Thymus (tissue), 11 donors: Measurements from ENCODE around the gene GAL3ST2. TPM values are rescaled to one million over a fixed set of nuclear protein-coding genes. Genes with fewer than 3 reads are reported as not detected.
"Not testable (repeated sequence)": the region's sequence is repeated elsewhere in the genome, so short reads cannot be mapped to it uniquely, and the experiment has no call there.

Experiments
- DNase-seq, 9 donors: peaks; one replicate each; pipeline ENCODE4 v3.0.0-alpha.2; 2013; ENCODE audit warnings: low spot score in 9 of 9, low read depth in 6 of 9, missing footprints in 1 of 9
- H3K27ac ChIP-seq, 2 donors: one replicate each; pipeline ENCODE4 v1.5.1; 2013; ENCODE audit warnings: control low read depth in 1 of 2, low read depth in 1 of 2, low read length in 1 of 2, mild to moderate bottlenecking in 1 of 2, moderate library complexity in 1 of 2
- H3K27me3 ChIP-seq, 2 donors: one replicate each; pipeline ENCODE4 v1.5.1; 2013; ENCODE audit warnings: low read length in 1 of 2; ENCODE audit not compliant: control insufficient read depth in 2 of 2, insufficient read depth in 1 of 2
- H3K36me3 ChIP-seq, 2 donors: one replicate each; pipeline ENCODE4 v1.5.1; 2013; ENCODE audit warnings: low read length in 1 of 2, mild to moderate bottlenecking in 1 of 2, moderate library complexity in 1 of 2; ENCODE audit not compliant: control insufficient read depth in 2 of 2, insufficient read depth in 2 of 2
- H3K4me1 ChIP-seq, 2 donors: one replicate each; pipeline ENCODE4 v1.5.1; 2013; ENCODE audit warnings: low read length in 2 of 2; ENCODE audit not compliant: control insufficient read depth in 2 of 2, insufficient read depth in 2 of 2
- H3K4me3 ChIP-seq, 2 donors: one replicate each; pipeline ENCODE4 v1.5.1; 2013; ENCODE audit warnings: low read length in 2 of 2, control low read depth in 1 of 2, mild to moderate bottlenecking in 1 of 2
- H3K9me3 ChIP-seq, 2 donors: one replicate each; pipeline ENCODE4 v1.5.1; 2013; ENCODE audit warnings: low read length in 1 of 2, mild to moderate bottlenecking in 1 of 2; ENCODE audit not compliant: control insufficient read depth in 2 of 2, insufficient read depth in 1 of 2
- WGBS: extraction: QIAGEN DNeasy Blood & Tissue Kit; methylation state at CpG from one replicate; pipeline ENCODE4 v1.1.7; 2013; 5-methylcytosine and 5-hydroxymethylcytosine counted together
- polyA plus RNA-seq: library from polyadenylated mRNA; stranded (reverse); fragments of 200-250 nt; gene quantifications from one replicate; pipeline ENCODE4 v1.2.3, GENCODE V29; 2013
- total RNA-seq: library from RNA; stranded (reverse); fragments of 120-200 nt; gene quantifications from one replicate; pipeline ENCODE4 v1.2.4, GENCODE V29; 2013
- donor health status: healthy.

Gene GAL3ST2
- total and polyA plus RNA-seq, 2 donors = 0.02 to 0.09 TPM

GRCh38 chr2:241777686-241778627 lies 1.3 kb downstream of the GAL3ST2 start:
- Histone ChIP-seq H3K36me3 (no peaks in the 10 kb centered on the region), H3K27me3 (no peaks in the 10 kb centered on the region), H3K4me3 (no peak overlapping the region), H3K4me1 (peaks cover 0 to 6% of the 10 kb centered on the region in 2 donors), H3K27ac (no peak overlapping the region), H3K9me3 (peaks cover 0 to 5% of the 10 kb centered on the region in 2 donors)
- WGBS = 88% methylated on average over 21 of the region's 21 CpGs
- no peak for DNase-seq

DNA sequence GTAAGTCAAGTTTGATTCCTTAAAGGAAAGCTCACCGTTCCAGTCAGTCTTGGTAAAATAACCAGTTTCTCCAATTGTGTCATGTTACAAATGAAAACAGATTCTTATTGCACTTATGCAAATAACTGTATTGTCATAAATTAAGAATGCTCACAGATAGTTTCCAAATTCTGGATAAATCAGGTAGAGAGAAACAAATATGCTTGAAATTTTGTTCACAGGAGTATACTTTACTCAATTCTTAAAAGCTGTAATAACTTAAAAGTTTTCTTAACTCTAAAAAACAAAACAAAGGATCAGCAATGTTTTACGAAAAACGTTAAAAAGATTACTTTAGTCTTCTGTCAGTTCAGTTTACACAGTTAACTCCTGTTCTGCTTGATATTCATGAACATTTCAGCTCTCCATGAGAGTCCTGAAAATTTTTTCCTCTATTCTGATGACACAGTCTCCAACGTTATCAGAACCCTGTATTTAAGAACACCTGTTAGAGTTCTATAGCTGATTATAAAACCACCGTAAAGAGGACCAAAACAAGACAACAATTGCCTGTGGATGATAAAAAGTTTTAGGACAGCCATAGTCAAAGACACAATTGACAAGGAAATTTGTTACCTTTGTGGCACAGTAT lies 4.4 kb downstream of the GAL3ST2 start:
- peaks cover 0 to 5% of the 10 kb centered on the region in 2 donors for H3K9me3 ChIP-seq
- H3K27me3 ChIP-seq = no peaks in the 10 kb centered on the region
- no peak for DNase-seq
- no peak overlapping the region for H3K27ac ChIP-seq
- H3K4me3 ChIP-seq = no peak overlapping the region
- no peaks in the 10 kb centered on the region for H3K4me1 ChIP-seq
- no peaks in the 10 kb centered on the region for H3K36me3 ChIP-seq
- 92% methylated on average over 5 of the region's 5 CpGs for WGBS

DNA sequence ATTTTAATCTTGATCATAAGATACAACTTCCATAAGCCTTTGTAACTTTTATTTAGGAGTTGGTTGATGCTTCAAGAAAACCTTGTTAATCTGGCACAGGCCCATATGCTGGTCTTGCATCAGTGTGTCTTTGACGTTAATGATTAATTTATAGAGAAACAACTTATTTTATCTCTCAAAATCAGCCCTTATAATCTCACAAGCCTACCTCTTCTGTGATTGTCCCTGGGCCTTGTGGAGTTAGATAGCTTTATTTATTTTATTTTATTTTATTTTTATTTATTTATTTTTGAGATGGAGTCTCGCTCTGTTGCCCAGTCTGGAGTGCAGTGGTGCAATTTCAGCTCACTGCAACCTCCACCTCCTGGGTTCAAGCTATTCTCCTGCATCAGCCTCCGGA lies 5.4 kb downstream of the GAL3ST2 start:
- not testable (repeated sequence) for H3K4me1 ChIP-seq, H3K36me3 ChIP-seq, H3K27me3 ChIP-seq, H3K4me3 ChIP-seq, H3K9me3 ChIP-seq, H3K27ac ChIP-seq, DNase-seq
- 96% methylated on average over 3 of the region's 3 CpGs for WGBS

GRCh38 chr2:241788135-241788534 lies 11.5 kb downstream of the GAL3ST2 start:
- Histone ChIP-seq H3K36me3 (no peaks in the 10 kb centered on the region), H3K4me1 (no peaks in the 10 kb centered on the region), H3K9me3 (no peaks in the 10 kb centered on the region), H3K27me3 (no peaks in the 10 kb centered on the region), H3K27ac (peak overlapping the region in 1 of 2 donors; percentile 15), H3K4me3 (no peak overlapping the region)
- DNase-seq = no peak
- WGBS = 88% methylated on average over 4 of the region's 4 CpGs

- no peak for DNase-seq
- WGBS = 59% methylated on average over 3 of the region's 3 CpGs
Measured at GRCh38 chr2:241788572-241788971, 11.9 kb downstream of the GAL3ST2 start.

DNA sequence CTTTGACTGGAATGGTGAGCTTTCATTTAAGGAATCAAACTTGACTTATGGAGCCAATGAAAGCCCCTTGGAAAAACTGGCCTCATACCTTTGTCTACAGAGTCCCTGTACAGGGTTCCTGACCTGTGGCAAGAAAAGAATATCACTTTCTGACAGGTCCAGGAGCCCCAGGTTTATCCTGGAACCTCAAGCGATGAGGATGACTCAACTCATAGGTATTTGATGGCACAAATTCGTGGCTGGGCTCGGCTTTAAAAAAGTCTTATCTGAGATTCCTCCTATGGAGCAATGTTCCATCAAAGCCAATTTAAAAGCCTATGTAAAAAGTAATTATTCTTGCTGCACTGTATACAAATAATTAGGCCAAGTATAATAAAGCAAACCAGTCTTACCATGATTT lies 14.8 kb downstream of the GAL3ST2 start:
- H3K9me3 ChIP-seq, H3K4me1 ChIP-seq, H3K36me3 ChIP-seq, H3K27ac ChIP-seq, H3K4me3 ChIP-seq, DNase-seq, H3K27me3 ChIP-seq: not testable (repeated sequence)
- 95% methylated on average over 3 of the region's 3 CpGs for WGBS

More at GRCh38 chr2:241788572-241788971, 11.9 kb downstream of the GAL3ST2 start:
- Histone ChIP-seq H3K27me3 (no peaks in the 10 kb centered on the region), H3K9me3 (no peaks in the 10 kb centered on the region), H3K36me3 (no peaks in the 10 kb centered on the region), H3K27ac (no peak overlapping the region), H3K4me3 (no peak overlapping the region), H3K4me1 (no peaks in the 10 kb centered on the region)

GRCh38 chr2:241793385-241793784 lies 16.8 kb downstream of the GAL3ST2 start:
- H3K27me3 ChIP-seq = no peaks in the 10 kb centered on the region
- H3K36me3 ChIP-seq = no peaks in the 10 kb centered on the region
- no peak overlapping the region for H3K27ac ChIP-seq
- H3K4me3 ChIP-seq = no peak overlapping the region
- 97% methylated on average over 5 of the region's 5 CpGs for WGBS
- H3K9me3 ChIP-seq = no peaks in the 10 kb centered on the region
- DNase-seq = no peak
- peaks cover 0 to 6% of the 10 kb centered on the region in 2 donors for H3K4me1 ChIP-seq

DNA sequence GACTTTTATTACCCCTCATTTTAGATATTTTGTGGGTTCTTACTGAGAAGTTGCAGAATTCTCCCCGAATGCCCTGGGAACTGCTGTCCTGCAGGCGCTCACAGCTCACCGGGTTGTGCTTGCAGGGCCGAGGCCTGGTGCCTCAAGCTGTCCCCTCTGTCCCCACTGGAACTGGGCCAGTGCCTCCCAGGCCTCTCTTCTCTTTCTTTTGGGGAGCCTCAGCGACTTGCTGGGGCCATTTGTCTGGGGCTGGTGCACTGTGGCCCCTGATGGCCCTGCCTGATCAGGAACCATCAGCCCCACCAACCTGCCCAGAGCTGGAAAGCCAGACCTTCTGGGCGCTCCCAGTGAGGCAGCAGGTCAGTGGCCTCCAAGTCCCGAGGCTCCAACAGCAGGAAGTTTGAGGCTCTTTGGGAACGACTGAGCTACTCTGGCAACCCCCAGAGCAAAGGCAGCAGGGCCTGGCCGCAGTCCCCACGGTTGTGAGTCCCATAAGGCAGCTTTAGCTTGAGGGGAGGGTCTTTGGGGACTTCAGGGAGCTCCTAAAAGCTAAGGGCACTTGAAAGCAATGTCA lies 17.7 kb downstream of the GAL3ST2 start:
- no peak overlapping the region for H3K27ac ChIP-seq
- H3K9me3 ChIP-seq = no peaks in the 10 kb centered on the region
- 94% methylated on average over 10 of the region's 10 CpGs for WGBS
- no peaks in the 10 kb centered on the region for H3K36me3 ChIP-seq
- peaks cover 0 to 6% of the 10 kb centered on the region in 2 donors for H3K4me1 ChIP-seq
- no peak overlapping the region for H3K4me3 ChIP-seq
- no peaks in the 10 kb centered on the region for H3K27me3 ChIP-seq
- no peak for DNase-seq
